SK-N-SH (cell line): Measurements from ENCODE around the gene HMGXB3.

Experiments
- CHD2 ChIP-seq: fragments of 150-350 bp; IDR thresholded peaks from 2 replicates; pipeline ENCODE4 v1.6.1; 2018; ENCODE audit warnings: low read length; ENCODE audit not compliant: partially characterized antibody
- EP300 ChIP-seq, 2 experiments: IDR thresholded peaks; 2 replicates each; pipeline versions ENCODE4 v1.4.0 to v1.6.1; 2012; ENCODE audit warnings: borderline replicate concordance in 1 of 2, low read depth in 1 of 2, low read length in 1 of 2
- EZH2phosphoT487 ChIP-seq: fragments of 200-600 bp; sonication (generic); IDR thresholded peaks from 2 replicates; pipeline ENCODE4 v1.6.1; 2017; ENCODE audit warnings: low read depth, mixed run types, mild to moderate bottlenecking, antibody characterized with exemption, moderate library complexity, borderline replicate concordance
- FOXM1 ChIP-seq: IDR thresholded peaks from 2 replicates; pipeline ENCODE4 v1.4.0; 2012; ENCODE audit warnings: low read depth, mild to moderate bottlenecking
- IRF3 ChIP-seq: fragments of 150-350 bp; IDR thresholded peaks from 2 replicates; pipeline ENCODE4 v1.6.1; 2016; ENCODE audit warnings: mild to moderate bottlenecking, low read depth, low read length
- JUND ChIP-seq: IDR thresholded peaks from 2 replicates; pipeline ENCODE4 v1.4.0; 2012
- MEF2A ChIP-seq: IDR thresholded peaks from 2 replicates; pipeline ENCODE4 v1.4.0; 2012; ENCODE audit warnings: low read depth, borderline replicate concordance
- POLR2AphosphoS5 ChIP-seq: IDR thresholded peaks from 2 replicates; pipeline ENCODE4 v1.6.1; 2012; ENCODE audit warnings: low read depth, low read length
- SIN3A ChIP-seq: IDR thresholded peaks from 2 replicates; pipeline ENCODE4 v1.6.1; 2012; ENCODE audit warnings: low read depth, mild to moderate bottlenecking, low read length, moderate library complexity, borderline replicate concordance
- TAF1 ChIP-seq: IDR thresholded peaks from 2 replicates; pipeline ENCODE4 v1.6.1; 2012; ENCODE audit warnings: low read depth, mild to moderate bottlenecking, low read length, moderate library complexity, borderline replicate concordance
- USF2 ChIP-seq: fragments of 150-350 bp; IDR thresholded peaks from 2 replicates; pipeline ENCODE4 v1.6.1; 2017; ENCODE audit warnings: antibody characterized with exemption, low read length, low read depth, borderline replicate concordance
- TF ChIP-seq, protein P1 (sequence below): fragments of 200-600 bp; sonication (generic); IDR thresholded peaks from 2 replicates; pipeline ENCODE4 v1.6.1; 2017; ENCODE audit warnings: antibody characterized with exemption, mild to moderate bottlenecking, moderate library complexity
- TF ChIP-seq, protein P2 (sequence below): IDR thresholded peaks from 2 replicates; pipeline ENCODE4 v1.4.0; 2012; ENCODE audit warnings: low read depth

DNA sequence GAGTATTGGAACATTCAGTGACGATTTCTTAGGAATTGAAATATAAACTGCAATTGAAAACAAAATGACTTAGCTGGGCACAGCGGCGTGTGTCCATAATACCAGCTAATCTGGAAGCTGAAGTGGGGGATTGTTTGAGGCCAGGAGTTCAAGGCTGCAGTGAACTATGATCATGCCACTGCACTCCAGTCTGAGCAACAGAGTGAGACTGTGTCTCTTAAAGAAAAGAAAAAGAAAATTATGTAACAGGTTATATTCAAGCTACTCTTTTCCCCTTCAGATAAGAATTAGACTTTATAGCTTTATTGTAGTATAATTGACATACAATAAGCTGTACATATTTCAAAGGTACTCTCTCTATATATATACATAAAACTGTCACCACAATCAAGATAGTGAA is 33.6 kb upstream of the HMGXB3 start:
- TF ChIP-seq, protein P1, sequence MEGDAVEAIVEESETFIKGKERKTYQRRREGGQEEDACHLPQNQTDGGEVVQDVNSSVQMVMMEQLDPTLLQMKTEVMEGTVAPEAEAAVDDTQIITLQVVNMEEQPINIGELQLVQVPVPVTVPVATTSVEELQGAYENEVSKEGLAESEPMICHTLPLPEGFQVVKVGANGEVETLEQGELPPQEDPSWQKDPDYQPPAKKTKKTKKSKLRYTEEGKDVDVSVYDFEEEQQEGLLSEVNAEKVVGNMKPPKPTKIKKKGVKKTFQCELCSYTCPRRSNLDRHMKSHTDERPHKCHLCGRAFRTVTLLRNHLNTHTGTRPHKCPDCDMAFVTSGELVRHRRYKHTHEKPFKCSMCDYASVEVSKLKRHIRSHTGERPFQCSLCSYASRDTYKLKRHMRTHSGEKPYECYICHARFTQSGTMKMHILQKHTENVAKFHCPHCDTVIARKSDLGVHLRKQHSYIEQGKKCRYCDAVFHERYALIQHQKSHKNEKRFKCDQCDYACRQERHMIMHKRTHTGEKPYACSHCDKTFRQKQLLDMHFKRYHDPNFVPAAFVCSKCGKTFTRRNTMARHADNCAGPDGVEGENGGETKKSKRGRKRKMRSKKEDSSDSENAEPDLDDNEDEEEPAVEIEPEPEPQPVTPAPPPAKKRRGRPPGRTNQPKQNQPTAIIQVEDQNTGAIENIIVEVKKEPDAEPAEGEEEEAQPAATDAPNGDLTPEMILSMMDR = no peak
- no peak for TF ChIP-seq EP300 (IDR thresholded peaks at IDR 0.05; ENCODE audit: borderline replicate concordance in 1 of 2, low read depth in 1 of 2, low read length in 1 of 2)
- no peak for TF ChIP-seq MEF2A
- TF ChIP-seq IRF3 = no peak
- TF ChIP-seq, protein P2, sequence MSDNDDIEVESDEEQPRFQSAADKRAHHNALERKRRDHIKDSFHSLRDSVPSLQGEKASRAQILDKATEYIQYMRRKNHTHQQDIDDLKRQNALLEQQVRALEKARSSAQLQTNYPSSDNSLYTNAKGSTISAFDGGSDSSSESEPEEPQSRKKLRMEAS = no peak
- TF ChIP-seq JUND = no peak
- no peak for TF ChIP-seq POLR2AphosphoS5
- no peak for TF ChIP-seq SIN3A
- no peak for TF ChIP-seq FOXM1
- TF ChIP-seq EZH2phosphoT487 = no peak
- TF ChIP-seq TAF1 = no peak
- no peak for TF ChIP-seq USF2
- no peak for TF ChIP-seq CHD2
